ENCODE results near the gene RBM33. TPM values are rescaled to one million over a fixed set of nuclear protein-coding genes. Genes with fewer than 3 reads are reported as not detected.

Gene RBM33
- total RNA-seq, 1 donor from 2014 or later = 29.8 TPM

- no peak for ATAC-seq
Measured at GRCh38 chr7:155694851-155695250, 50.4 kb downstream of the RBM33 start.

- ATAC-seq = no peak
Measured at GRCh38 chr7:155696747-155697146, 52.3 kb downstream of the RBM33 start.

GRCh38 chr7:155698633-155699032 lies 54.2 kb downstream of the RBM33 start:
- no peak for ATAC-seq

GRCh38 chr7:155699180-155699579 lies 54.7 kb downstream of the RBM33 start:
- no peak for ATAC-seq

- no peak for ATAC-seq
Measured at GRCh38 chr7:155700847-155701246, 56.4 kb downstream of the RBM33 start.

GRCh38 chr7:155701972-155702544 lies 57.6 kb downstream of the RBM33 start:
- no peak for ATAC-seq

GRCh38 chr7:155702616-155703015 lies 58.2 kb downstream of the RBM33 start:
- peak; percentile 87 for ATAC-seq

GRCh38 chr7:155705623-155706360 lies 61.3 kb downstream of the RBM33 start:
- no peak for ATAC-seq

- no peak for ATAC-seq
Measured at GRCh38 chr7:155706376-155706775, 61.9 kb downstream of the RBM33 start.

- ATAC-seq = no peak
Measured at GRCh38 chr7:155709453-155709852, 65.0 kb downstream of the RBM33 start.

GRCh38 chr7:155710031-155710430 lies 65.6 kb downstream of the RBM33 start:
- ATAC-seq = no peak

GRCh38 chr7:155710530-155710929 lies 66.1 kb downstream of the RBM33 start:
- no peak for ATAC-seq

- ATAC-seq = no peak
Measured at GRCh38 chr7:155711081-155711480, 66.6 kb downstream of the RBM33 start.

- ATAC-seq = peak; percentile 31
Measured at GRCh38 chr7:155713384-155713783, 68.9 kb downstream of the RBM33 start.

GRCh38 chr7:155714702-155715101 lies 70.2 kb downstream of the RBM33 start:
- no peak for ATAC-seq

- no peak for ATAC-seq
Measured at GRCh38 chr7:155715111-155715805, 70.8 kb downstream of the RBM33 start.

GRCh38 chr7:155717010-155717744 lies 72.7 kb downstream of the RBM33 start:
- no peak for ATAC-seq

- ATAC-seq = no peak
Measured at GRCh38 chr7:155721056-155721455, 76.6 kb downstream of the RBM33 start.

GRCh38 chr7:155722118-155722517 lies 77.7 kb downstream of the RBM33 start:
- no peak for ATAC-seq

GRCh38 chr7:155722936-155723335 lies 78.5 kb downstream of the RBM33 start:
- no peak for ATAC-seq

- no peak for ATAC-seq
Measured at GRCh38 chr7:155724327-155725005, 80.0 kb downstream of the RBM33 start.

GRCh38 chr7:155725006-155725355 lies 80.5 kb downstream of the RBM33 start:
- no peak for ATAC-seq

GRCh38 chr7:155727616-155728015 lies 83.2 kb downstream of the RBM33 start:
- no peak for ATAC-seq

Measured in esophagus mucosa (tissue), 1 donor.